ENCODE measurements around the gene MMP3. TPM values are rescaled to one million over a fixed set of nuclear protein-coding genes. Genes with fewer than 3 reads are reported as not detected.

Gene MMP3
- total and polyA plus RNA-seq, 4 donors, result not detected

DNA sequence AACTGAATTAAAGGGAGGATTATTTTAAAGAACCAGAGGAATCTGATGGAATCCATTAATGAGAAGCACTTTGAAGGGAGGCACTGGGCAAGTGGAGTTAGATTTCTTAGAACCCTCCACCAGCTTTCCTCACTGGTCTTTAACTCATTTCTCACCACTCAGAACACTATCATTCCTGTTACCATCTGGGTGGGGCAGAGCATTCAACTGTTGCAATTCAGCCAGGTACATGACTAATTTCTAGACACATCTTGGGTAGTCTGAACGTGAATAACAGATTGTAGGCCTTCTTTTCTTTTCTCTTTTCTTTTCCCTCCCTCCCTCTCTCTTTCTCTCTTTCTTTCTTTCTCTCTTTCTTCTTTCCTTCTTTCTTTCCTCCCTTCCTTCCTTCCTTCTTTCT is 29.9 kb downstream of the MMP3 start:
- Histone ChIP-seq H3K9ac (ENCODE audit: low read depth in 1 of 2, low read length in 2 of 2) (no peak overlapping the region), H3K4me3 (ENCODE audit: low read depth in 1 of 3, low read length in 3 of 3) (no peak overlapping the region), H3K4me1 (ENCODE audit: control insufficient read depth in 4 of 4, insufficient read depth in 4 of 4, low read length in 3 of 4) (no peaks in the 10 kb centered on the region), H3K9me3 (ENCODE audit: control insufficient read depth in 4 of 4, low read length in 3 of 4) (no peaks in the 10 kb centered on the region), H3K27me3 (ENCODE audit: control insufficient read depth in 4 of 4, insufficient read depth in 4 of 4, low read length in 3 of 4) (no peaks in the 10 kb centered on the region), H3K27ac (ENCODE audit: low read depth in 1 of 2, low read length in 2 of 2) (no peak overlapping the region), H3K36me3 (ENCODE audit: control insufficient read depth in 4 of 4, insufficient read depth in 3 of 4, low read depth in 1 of 4, low read length in 3 of 4) (no peaks in the 10 kb centered on the region)
- DNase-seq (ENCODE audit: low spot score), result no peak
- 67% methylated on average over 1 of the region's 1 CpG for WGBS
- TF ChIP-seq RXRA (IDR thresholded peaks at IDR 0.05) (no peak), TAF1 (conservative IDR thresholded peaks at IDR 0.05) (no peak), FOXA1 (IDR thresholded peaks at IDR 0.05) (no peak), YY1 (IDR thresholded peaks at IDR 0.05) (no peak), JUND (IDR thresholded peaks at IDR 0.05) (no peak), HNF4A (conservative IDR thresholded peaks at IDR 0.05) (no peak), REST (IDR thresholded peaks at IDR 0.05) (no peak), SP1 (IDR thresholded peaks at IDR 0.05) (no peak), EGR1 (IDR thresholded peaks at IDR 0.05; ENCODE audit: low read depth in 2 of 2) (no peak), ZBTB33 (IDR thresholded peaks at IDR 0.05) (no peak), MAX (IDR thresholded peaks at IDR 0.05) (no peak), CTCF (IDR thresholded peaks at IDR 0.05; ENCODE audit: low read depth, low read length, missing input control) (no peak), ATF3 (IDR thresholded peaks at IDR 0.05) (no peak), GABPA (IDR thresholded peaks at IDR 0.05 in 1 of 2, conservative IDR thresholded peaks at IDR 0.05 in 1 of 2) (no peak), RAD21 (IDR thresholded peaks at IDR 0.05) (no peak), FOXA2 (IDR thresholded peaks at IDR 0.05) (no peak), HNF4G (IDR thresholded peaks at IDR 0.05) (no peak), NR2F2 (IDR thresholded peaks at IDR 0.05) (no peak)

All from liver (tissue), 9 donors.